RCC 7860 (cell line): Measurements from ENCODE around the gene LAMA2.
"Not testable (repeated sequence)": the region's sequence is repeated elsewhere in the genome, so short reads cannot be mapped to it uniquely, and the experiment has no call there.

Experiments used
- DNase-seq: peaks from one replicate; pipeline ENCODE4 v3.0.0-alpha.2; 2015; ENCODE audit warnings: low spot score
- FAIRE-seq: peaks from 2 replicates; lab custom pipeline; 2012; peaks lifted over from hg19 to GRCh38; lab: Jason Lieb, UNC

Gene LAMA2

GRCh38 chr6:128997880-128998279 is 114.9 kb downstream of the LAMA2 start:
- no peak for FAIRE-seq
- DNase-seq, result no peak

GRCh38 chr6:129006724-129007514 is 124.0 kb downstream of the LAMA2 start:
- no peak for DNase-seq
- no peak for FAIRE-seq

- DNase-seq (no peak), FAIRE-seq (no peak)
These were observed 124.9 kb downstream of the LAMA2 start for GRCh38 chr6:129007701-129008373.

- no peak for DNase-seq
- no peak for FAIRE-seq
These were observed 125.7 kb downstream of the LAMA2 start for GRCh38 chr6:129008591-129008990.

GRCh38 chr6:129009851-129010250 is 126.9 kb downstream of the LAMA2 start:
- no peak for FAIRE-seq
- DNase-seq, result no peak

- DNase-seq (no peak), FAIRE-seq (no peak)
These were observed 131.4 kb downstream of the LAMA2 start for GRCh38 chr6:129014302-129014701.

- no peak for FAIRE-seq
- DNase-seq, result no peak
These were observed 132.8 kb downstream of the LAMA2 start for GRCh38 chr6:129015721-129016120.

- FAIRE-seq, result no peak
- DNase-seq, result no peak
These were observed 133.9 kb downstream of the LAMA2 start for GRCh38 chr6:129016844-129017243.

- DNase-seq (no peak), FAIRE-seq (no peak)
These were observed 139.1 kb downstream of the LAMA2 start for GRCh38 chr6:129022011-129022553.

GRCh38 chr6:129026601-129027000 is 143.7 kb downstream of the LAMA2 start:
- FAIRE-seq, result no peak

GRCh38 chr6:129029778-129030177 is 146.8 kb downstream of the LAMA2 start:
- DNase-seq (no peak), FAIRE-seq (no peak)

More at GRCh38 chr6:129026601-129027000, 143.7 kb downstream of the LAMA2 start:
- DNase-seq, result no peak

- FAIRE-seq, result no peak
These were observed 147.3 kb downstream of the LAMA2 start for GRCh38 chr6:129030215-129030614.

GRCh38 chr6:129031051-129031599 is 148.2 kb downstream of the LAMA2 start:
- DNase-seq (no peak), FAIRE-seq (no peak)

More at GRCh38 chr6:129030215-129030614, 147.3 kb downstream of the LAMA2 start:
- no peak for DNase-seq

- no peak for DNase-seq
- FAIRE-seq, result no peak
These were observed 149.7 kb downstream of the LAMA2 start for GRCh38 chr6:129032602-129033001.

- DNase-seq, result no peak
- no peak for FAIRE-seq
These were observed 150.2 kb downstream of the LAMA2 start for GRCh38 chr6:129033180-129033579.

- DNase-seq (no peak), FAIRE-seq (no peak)
These were observed 150.6 kb downstream of the LAMA2 start for GRCh38 chr6:129033581-129033980.

GRCh38 chr6:129041563-129041962 is 158.6 kb downstream of the LAMA2 start:
- FAIRE-seq, result no peak
- DNase-seq, result no peak

GRCh38 chr6:129046526-129046925 is 163.6 kb downstream of the LAMA2 start:
- no peak for DNase-seq
- no peak for FAIRE-seq

GRCh38 chr6:129047834-129048233 is 164.9 kb downstream of the LAMA2 start:
- DNase-seq, result no peak
- FAIRE-seq, result no peak

- no peak for FAIRE-seq
- DNase-seq, result no peak
These were observed 167.1 kb downstream of the LAMA2 start for GRCh38 chr6:129050086-129050485.

- FAIRE-seq, DNase-seq: not testable (repeated sequence)
These were observed 170.2 kb downstream of the LAMA2 start for GRCh38 chr6:129053143-129053542.

GRCh38 chr6:129055796-129056195 is 172.9 kb downstream of the LAMA2 start:
- FAIRE-seq (no peak), DNase-seq (no peak)
